Hippocampal formation (tissue), 2 donors: ENCODE data around the gene PPP1R13B.
A peak's percentile ranks its signal among the peaks of the same experiment; 100 is the strongest.

Experiments
- DNase-seq, 2 donors: peaks; one replicate each; lab custom pipeline; 2025; lab: John Stamatoyannopoulos, UW

PPP1R13B gene

GRCh38 chr14:103880348-103881267 is 33.2 kb upstream of the PPP1R13B start:
- DNase-seq: peak; percentile 13 to 41

- DNase-seq: no peak
These were observed 32.4 kb upstream of the PPP1R13B start for GRCh38 chr14:103879570-103880347.

GRCh38 chr14:103879118-103879569 is 31.8 kb upstream of the PPP1R13B start:
- no peak for DNase-seq

- DNase-seq: no peak
These were observed 30.8 kb upstream of the PPP1R13B start for GRCh38 chr14:103878180-103878579.

GRCh38 chr14:103875010-103875409 is 27.6 kb upstream of the PPP1R13B start:
- no peak for DNase-seq

GRCh38 chr14:103872481-103873113 is 25.2 kb upstream of the PPP1R13B start:
- DNase-seq: no peak

- no peak for DNase-seq
These were observed 24.5 kb upstream of the PPP1R13B start for GRCh38 chr14:103871596-103872480.

GRCh38 chr14:103870891-103871595 is 23.7 kb upstream of the PPP1R13B start:
- no peak for DNase-seq

GRCh38 chr14:103870144-103870876 is 22.9 kb upstream of the PPP1R13B start:
- no peak for DNase-seq

- DNase-seq: no peak
These were observed 22.2 kb upstream of the PPP1R13B start for GRCh38 chr14:103869406-103870143.

- DNase-seq: no peak
These were observed 21.0 kb upstream of the PPP1R13B start for GRCh38 chr14:103868242-103868897.

GRCh38 chr14:103867523-103867953 is 20.2 kb upstream of the PPP1R13B start:
- DNase-seq: peak in 1 of 2 donors; percentile 38

GRCh38 chr14:103867020-103867419 is 19.6 kb upstream of the PPP1R13B start:
- DNase-seq: no peak

GRCh38 chr14:103863245-103863644 is 15.9 kb upstream of the PPP1R13B start:
- DNase-seq: no peak

GRCh38 chr14:103862393-103862782 is 15.0 kb upstream of the PPP1R13B start:
- DNase-seq: no peak

GRCh38 chr14:103861413-103862392 is 14.3 kb upstream of the PPP1R13B start:
- no peak for DNase-seq

GRCh38 chr14:103859416-103860202 is 12.2 kb upstream of the PPP1R13B start:
- no peak for DNase-seq
